Heart left ventricle (tissue), 13 donors: ENCODE measurements around the gene PHIP.

ENCODE experiments used
- POLR2A ChIP-seq, 2 donors: fragments of 450-650 bp; IDR thresholded peaks; one replicate each; pipeline ENCODE4 v1.6.1; 2017; ENCODE audit warnings: antibody characterized with exemption in 2 of 2, mild to moderate bottlenecking in 2 of 2, moderate library complexity in 2 of 2
- TF ChIP-seq, protein P1 (sequence below), 12 donors: fragments of 200-600 bp; sonication (generic) in 4 of 12; IDR thresholded peaks; one replicate each; pipeline versions ENCODE4 v1.5.0 to v1.8.0; 2018 to 2022; ENCODE audit warnings: antibody characterized with exemption in 12 of 12, mild to moderate bottlenecking in 5 of 12
- donor health status: ischemic (EF 13 %, LVEDD 7.1; RV severe dilation, severe dysfunction).
- donor health status: DM: no; HTN: yes; CAD: no.
- donor health status: DM: no; HTN: no; CAD: no.
- donor health status: ischemic (EF 25% LVEDD 6.9; RV normal size, moderate dysfunction).
- donor health status: ischemic (EF 25% LVEDD 5.7; RV mildly dilated, moderate dysfunction).
- donor health status: ischemic (EF 35%, LVEDD 5.7; RV mildly dilated, moderate dysfunction).
- donor health status: nonischemic (EF 11% LVEDD 7.7; RV severe dilation, severe dysfunction).
- donor health status: DM: yes; HTN: yes; CAD: no.
- donor health status: PGD.
- donor health status: ischemic (EF 29% LVEDD 5.4; RV normal size, mild dysfunction).
- donor health status: nonischemic (EF 23%, LVEDD 6.1; RV moderate dilation, normal function).

DNA sequence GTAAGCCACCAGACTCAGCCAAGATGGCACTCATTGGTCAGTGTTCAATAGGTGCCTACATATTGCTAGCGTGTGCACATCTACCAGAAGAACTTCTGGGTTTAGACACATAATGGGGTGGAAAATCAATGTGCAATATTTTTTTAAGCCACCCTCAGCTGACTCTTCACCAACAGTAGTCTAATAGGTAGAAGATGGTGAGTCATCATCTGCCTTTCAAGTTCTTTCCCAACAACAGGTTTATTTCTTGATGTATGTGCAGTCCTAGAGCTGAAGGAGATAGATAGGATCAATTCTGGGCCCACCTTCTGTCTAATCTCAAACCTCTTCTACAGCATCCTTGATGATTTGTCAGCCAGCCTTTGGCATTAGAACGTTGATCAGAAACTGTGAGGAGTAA is 169.4 kb downstream of the PHIP start:
- no peak for TF ChIP-seq POLR2A (IDR thresholded peaks at IDR 0.05)
- TF ChIP-seq, protein P1, sequence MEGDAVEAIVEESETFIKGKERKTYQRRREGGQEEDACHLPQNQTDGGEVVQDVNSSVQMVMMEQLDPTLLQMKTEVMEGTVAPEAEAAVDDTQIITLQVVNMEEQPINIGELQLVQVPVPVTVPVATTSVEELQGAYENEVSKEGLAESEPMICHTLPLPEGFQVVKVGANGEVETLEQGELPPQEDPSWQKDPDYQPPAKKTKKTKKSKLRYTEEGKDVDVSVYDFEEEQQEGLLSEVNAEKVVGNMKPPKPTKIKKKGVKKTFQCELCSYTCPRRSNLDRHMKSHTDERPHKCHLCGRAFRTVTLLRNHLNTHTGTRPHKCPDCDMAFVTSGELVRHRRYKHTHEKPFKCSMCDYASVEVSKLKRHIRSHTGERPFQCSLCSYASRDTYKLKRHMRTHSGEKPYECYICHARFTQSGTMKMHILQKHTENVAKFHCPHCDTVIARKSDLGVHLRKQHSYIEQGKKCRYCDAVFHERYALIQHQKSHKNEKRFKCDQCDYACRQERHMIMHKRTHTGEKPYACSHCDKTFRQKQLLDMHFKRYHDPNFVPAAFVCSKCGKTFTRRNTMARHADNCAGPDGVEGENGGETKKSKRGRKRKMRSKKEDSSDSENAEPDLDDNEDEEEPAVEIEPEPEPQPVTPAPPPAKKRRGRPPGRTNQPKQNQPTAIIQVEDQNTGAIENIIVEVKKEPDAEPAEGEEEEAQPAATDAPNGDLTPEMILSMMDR (IDR thresholded peaks at IDR 0.05) = no peak
